GM18861 (cell line): ENCODE data around the gene FRMD1.

Source experiments
- ATAC-seq: cut with Tn5 transposase; IDR thresholded peaks from one replicate; pipeline ENCODE4 v1.9.1; 2021; ENCODE audit not compliant: unreplicated experiment

FRMD1 gene

DNA sequence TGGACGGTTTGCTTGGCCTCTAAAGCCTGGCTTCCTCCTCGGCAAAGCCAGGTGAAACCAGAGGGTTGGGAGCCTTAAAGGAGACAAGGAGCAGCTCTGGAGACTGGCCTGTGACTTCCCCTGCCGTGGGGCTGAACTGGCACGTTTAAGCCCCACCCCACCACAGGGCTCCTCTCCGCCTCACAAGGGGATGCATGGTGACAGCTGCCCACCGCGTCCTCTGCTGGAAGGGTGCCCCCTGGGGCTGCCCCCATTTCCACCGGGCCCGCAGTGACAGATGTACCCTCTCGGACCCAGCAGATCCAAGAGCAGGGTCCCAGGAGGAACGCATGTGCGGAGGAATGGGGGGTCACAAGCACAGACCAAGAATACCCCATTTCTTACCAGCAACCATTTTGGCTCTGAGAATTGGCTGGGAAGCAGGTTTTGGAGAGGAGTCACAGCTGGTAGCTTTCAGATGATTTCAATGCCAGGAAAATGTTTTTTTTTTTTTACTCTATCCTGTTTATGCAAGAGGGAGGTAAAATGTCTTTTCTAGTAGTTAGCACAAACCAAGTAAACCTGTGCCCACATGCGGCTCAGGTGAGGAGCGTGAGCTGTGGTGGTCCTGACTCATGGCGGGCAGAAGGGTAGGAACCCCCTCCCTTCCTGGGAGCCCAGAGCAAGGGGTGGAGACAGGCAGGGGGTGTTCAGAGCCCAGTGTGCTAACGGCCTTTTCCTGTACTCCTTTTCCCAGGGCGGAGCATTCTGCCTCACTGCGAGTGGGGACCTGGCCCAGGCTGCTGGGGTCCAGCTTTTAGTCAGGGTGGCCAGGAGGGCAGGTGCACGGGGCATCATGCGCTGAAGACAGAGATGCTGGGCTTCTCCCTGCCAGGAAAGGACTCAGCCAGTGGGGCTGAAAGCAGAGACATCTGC lies 33.0 kb downstream of the FRMD1 start:
- no peak for ATAC-seq

DNA sequence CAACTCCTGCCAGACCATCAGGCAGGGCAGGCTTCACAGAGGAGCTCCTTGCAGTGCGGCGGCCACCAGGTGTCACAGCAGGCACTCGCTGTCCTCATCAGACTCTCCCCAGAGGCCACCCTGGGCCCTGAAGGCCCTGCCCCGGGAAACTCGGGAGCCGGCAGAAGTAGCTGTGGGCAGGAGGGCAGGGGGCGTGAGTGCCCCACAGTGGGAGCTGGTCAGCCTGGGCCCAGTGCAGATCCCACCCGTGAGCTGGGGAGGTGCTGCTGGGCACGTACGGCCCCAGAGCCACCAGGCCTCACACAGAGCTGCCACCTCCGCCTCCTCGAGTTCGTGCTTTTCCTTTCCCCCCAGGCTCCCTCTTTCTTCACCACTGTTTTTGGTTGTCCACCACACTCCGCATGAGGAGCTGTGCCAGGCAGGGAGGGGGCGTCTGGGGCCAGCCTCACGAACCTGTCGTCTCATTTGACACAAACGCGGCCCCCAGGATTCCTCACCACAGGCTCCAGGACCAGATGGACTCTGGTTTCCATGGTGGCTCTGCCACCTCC lies 33.8 kb downstream of the FRMD1 start:
- ATAC-seq: no peak

DNA sequence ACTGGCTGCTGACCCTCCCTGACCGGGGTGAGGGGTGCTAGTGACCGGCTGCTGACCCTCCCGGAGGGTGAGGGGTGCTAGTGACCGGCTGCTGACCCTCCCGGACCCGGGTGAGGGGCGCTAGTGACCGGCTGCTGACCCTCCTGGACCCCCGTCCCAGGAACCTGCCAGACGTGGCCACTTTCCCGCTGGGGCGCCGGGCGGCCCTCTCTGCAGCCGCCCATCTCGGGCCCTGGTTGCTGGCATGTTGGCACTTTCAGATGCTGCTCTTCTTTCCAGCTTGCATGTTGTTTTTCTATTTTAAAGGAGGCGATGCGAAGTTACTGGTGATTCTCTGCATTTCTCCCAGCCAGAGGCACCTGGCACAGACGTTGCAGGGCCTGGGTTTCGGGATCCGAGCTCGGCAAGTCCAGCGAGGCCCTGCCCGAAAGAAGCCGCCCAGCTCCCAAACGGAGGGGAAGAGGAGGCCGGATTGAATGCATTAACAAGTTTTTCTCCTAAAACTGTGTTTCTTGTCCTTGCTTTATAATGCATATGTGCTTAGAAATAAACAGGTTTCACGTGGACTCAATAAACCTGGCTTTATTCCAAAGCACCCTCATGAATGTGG lies 34.4 kb downstream of the FRMD1 start:
- ATAC-seq: no peak

DNA sequence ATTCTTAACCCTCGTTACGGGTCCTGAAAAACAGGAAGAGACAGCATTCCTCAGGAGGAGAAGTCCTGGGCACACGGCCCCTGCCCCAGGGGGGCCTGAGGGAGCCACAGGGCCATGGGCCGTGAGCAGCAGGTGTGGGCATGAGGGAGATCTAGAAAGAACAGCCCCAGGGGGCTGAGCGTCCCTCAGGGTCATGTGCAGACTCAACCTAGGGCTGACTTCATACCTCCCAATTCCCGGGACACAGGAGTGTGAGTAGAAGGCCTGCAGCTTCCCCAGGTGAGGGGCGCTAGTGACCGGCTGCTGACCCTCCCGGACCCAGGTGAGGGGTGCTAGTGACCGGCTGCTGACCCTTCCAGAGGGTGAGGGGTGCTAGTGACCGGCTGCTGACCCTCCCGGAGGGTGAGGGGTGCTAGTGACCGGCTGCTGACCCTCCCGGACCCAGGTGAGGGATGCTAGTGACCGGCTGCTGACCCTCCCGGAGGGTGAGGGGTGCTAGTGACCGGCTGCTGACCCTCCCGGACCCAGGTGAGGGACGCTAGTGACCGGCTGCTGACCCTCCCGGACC lies 35.1 kb downstream of the FRMD1 start:
- ATAC-seq: no peak

DNA sequence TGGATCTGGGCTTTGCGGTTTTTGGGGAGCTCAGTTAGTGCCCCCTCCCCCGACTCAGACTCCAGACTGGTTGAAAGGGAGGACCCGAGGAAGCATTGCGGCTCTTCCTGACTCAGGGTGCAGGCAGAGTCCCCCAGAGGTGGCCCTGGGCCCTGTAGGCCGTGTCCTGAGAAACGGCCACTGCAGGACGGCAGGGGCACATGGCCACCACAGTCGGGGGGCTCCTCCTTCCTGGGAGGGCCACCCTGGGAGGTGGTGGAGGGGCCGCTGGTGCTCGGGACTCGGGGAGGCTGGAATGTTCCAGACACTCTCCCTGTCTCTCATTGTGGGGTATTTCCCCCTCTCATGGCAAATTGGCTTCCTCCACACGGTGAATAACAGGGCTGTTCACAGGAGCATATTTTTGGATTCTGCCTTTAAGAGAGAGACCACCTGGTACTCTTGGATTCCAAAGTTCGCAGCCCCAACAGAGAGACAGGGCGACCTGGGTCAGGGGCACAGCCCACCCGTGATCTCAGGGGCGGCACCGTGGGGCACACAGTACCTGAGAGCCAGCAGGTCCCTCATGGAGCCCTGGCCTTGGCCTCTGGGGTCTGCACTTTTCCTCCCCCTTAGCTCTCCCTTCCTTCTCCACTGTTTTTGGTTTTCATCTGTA lies 35.7 kb downstream of the FRMD1 start:
- ATAC-seq: no peak

DNA sequence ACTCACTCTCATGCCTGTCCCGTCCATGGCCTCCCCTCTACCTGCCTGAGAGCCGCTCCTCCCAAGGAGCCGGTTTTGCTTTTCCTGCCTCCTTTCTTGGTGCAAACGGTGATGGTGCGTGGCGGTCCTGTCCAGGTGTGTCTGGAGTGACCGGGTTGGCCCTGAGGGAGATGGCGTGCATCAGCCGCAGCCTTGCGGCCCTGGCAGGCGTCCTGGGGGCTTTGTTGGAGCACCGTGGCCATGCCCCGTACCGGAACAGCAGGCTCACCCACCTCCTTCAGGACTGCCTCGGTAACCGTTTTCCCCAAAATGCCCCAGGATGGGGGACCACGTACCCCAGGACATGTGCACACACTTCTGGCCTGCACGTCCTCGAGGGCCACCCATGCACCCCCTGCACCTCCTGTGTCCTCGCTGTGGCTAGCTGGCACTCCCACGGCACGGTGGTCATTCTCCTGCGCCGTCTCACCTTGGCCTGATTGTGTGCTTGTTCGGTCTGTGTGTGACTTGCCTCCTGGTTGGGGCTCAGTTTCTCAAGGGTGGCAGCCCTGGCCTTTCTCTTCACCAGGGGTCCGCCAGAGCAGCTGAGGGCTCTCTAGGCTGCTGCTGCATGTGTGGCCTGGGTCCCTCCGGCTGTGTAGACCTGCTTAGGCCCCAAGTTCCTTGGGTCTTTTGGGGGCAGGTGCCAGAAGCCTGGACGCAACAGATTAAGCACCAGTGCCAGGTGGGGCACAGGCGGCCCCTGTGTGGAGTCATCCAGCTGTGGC lies 36.4 kb downstream of the FRMD1 start:
- ATAC-seq: no peak

DNA sequence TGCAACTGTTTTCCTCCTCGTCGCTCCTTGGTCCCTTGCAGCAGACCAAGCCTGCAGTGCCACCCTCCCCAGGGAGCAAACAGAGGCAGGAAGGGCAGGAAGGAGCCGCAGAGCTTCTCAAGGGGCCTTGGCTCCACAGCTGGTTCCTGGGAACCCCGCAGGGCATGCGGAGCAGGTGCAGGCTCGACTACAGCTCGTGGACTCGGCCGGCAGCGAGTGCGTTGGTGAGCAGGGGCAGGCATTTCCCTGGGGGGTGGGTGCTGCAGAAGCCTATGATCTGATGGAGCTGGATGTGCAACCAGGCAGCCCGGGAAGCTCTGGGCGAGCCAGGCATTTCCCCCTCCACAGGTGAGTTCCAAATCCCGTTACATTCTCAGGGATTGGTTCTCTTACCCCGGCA lies 37.1 kb downstream of the FRMD1 start:
- no peak for ATAC-seq

DNA sequence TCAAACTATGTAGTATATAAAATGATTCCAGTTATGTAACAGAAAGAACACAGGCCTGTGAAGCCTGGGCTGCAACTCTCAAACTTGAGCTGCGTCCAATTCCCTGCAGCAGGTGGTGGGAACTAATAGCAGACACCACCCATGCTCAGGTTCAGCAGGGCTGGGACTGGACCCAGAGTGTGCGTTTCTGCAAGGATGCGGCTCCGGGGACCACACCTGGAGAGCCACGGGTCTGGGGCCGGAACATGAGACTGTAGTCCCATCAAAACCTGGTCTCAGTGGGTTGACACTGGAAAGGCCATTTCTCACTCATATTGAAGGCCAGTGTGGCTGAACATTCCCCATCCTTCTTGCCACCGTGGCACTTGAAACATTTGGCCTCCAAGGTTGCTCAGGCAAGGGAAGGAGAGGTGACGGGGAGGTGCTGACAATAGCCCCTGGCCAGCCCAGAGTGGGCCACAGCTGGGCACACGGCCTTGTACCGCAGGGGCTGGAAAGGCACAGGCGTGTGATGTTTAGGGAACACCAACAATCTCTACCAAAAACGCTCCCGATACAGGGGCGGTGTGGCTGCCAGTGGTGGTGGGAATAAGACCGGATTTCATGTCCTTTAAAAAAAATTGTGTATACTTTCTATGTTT lies 38.0 kb downstream of the FRMD1 start:
- ATAC-seq: no peak

DNA sequence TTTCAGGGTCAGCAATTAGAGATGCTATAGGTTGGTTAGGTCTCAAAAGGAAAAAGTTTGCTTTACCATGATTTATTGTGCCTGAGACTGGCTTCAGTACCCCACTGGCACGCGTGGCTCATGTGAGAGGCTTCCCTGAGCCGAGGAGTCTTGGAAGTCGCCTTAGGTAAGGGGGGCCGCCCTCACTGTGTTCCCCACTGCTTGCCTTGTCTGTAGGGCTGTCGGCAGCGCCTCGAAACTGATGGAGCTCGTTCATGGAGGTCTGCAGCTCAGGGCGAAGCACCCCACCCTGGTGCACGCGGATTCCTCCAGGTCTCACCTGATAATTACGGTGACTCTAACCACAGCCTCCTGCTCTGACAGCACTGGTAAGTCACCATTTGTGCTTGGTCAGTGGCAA lies 39.2 kb downstream of the FRMD1 start:
- no peak for ATAC-seq

DNA sequence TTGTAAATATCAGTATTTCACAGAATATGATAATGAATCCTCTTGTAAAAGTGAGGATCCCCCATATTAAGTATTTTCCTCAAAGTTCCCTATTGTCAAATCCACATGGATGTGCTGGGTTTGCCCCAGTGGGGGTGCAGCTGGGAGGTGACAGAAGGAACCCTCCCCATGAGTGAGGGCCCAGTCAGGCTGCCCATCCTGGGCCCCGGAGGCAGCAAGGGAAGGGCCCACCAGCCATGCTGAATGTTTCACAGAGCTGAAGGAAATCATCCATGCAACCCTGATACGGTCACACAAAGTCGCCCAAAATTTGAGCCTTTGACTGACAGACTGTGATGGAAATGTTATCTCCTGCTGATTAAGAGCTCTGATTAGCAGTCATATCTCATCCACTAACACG lies 39.7 kb downstream of the FRMD1 start:
- ATAC-seq: no peak

DNA sequence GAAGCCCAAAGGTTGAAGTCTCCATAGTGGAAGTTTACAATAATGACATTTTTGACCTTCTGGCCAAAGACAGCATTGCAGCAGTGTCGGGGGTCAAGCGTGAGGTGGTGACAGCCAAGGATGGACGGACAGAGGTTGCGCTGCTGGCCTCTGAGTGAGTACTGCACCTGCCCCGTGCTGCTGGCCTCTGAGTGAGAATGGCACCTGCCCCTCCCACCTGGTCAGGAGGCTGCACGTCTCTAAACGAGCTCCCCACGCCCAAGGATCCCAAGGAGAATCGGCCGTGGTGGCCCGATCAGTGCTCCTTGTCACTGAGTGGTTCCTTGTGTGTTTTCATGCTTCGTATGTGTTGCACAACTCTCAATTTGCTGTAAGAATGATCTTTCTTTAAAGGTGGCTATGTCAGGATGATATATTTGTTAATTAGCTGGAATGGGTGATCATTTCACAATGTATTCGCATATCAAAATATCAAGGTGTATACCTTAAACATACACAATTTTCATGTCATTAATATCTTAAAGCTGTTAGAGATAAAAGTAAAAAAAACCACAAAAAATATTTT lies 40.4 kb downstream of the FRMD1 start:
- no peak for ATAC-seq

DNA sequence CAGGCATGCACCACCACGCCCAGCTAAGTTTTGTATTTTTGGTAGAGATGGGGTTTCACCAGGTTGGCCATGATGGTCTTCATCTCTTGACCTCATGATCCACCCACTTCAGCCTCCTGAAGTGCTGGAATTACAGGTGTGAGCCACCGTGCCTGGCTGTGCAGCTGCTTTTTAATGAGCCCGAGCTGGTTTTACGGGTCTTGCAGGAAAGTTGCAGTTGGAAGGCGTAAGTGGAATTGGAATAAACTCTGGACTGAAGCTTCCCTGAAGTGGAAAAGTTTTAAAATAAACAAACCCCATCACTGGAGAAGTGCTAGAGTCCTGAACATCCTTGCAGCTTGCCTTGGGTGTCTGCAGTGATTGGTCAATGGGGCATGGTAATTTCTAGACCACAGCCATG lies 41.2 kb downstream of the FRMD1 start:
- no peak for ATAC-seq

DNA sequence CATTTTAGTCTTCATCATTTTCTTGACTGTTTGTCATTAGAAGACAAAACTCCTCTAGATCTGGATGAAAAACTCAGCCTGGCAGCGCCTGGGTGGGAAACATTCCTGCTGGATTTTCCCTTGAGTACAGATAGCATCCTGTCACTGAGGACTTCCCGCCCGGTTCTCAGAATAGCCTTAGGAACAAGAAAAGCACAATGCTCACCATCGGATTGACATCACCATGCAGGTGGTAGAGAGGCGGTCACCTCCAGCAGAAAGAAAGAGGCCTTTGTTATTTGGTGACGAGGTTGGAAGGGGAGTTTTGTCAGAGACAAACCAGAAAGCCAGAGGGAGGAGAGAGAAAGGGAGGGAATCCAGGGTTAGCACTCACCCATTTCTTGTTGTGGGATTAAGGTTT lies 41.8 kb downstream of the FRMD1 start:
- ATAC-seq: no peak

DNA sequence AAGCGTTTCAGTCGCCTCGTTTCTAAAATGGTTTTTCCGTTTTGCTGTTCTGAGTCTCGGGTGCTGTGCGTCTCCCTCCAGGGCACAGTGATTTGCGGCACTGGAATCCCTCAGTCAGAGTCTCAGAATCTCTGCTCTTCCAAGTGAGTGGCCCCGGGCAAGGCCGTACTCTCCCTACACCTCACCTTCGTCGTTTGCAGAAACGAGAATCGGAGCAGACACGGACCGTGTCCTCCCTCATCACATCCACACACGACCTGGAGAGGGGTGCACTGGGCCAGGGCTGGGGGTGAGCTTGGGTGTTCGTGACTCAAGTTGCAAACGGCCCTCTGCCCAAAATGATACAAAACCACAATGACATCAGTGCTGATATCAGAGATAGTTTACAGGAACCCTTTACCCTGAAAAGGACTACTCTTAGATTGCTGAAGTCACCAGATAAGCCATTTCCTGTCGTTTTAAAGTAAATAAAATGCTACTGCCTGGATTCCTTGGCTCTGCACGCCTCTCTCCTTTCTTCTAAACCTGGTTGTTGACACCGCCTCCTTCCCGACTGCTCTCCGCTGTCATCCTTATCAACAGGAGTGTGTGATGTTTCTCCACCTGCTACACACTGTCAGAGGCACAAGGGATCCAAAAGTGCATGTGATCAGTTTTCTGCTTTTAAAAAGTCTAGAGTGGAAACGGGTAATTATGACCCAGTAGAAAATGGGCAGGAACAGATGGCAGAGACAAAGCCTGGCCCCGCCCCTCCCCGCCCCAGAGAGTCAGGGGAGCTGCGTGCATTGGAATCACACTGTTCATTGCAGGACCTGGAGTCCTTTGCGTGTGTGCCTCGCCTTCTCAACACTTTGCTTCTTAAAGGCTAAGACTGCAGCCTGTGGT lies 43.1 kb downstream of the FRMD1 start:
- ATAC-seq: no peak

DNA sequence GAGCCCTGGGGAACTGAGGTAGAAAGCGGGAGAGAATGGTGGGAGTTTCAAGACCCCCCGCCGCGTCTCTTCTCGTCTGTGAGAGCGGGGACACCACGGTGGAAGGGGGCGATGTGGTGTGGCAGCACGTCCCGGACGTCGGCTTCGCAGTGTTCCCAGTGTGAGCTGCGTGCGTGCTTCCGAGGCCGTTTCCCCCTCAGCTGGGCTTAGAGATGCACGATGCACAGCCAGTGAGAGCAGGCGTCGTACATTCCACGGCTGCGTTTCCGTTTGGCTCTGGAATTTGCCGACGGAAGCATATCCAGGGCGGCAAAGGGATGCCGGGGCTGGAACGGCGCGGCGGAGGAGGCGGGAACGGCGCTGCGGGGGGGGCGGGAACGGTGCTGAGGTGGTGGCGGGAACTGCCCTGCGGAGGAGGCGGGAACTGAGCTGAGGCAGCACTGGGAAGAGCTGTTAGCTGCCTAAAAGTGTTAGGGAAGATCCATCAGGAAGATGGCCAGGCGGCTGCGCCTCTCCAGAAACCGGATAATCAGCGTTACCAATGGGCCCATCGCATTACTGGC lies 43.8 kb downstream of the FRMD1 start:
- no peak for ATAC-seq

DNA sequence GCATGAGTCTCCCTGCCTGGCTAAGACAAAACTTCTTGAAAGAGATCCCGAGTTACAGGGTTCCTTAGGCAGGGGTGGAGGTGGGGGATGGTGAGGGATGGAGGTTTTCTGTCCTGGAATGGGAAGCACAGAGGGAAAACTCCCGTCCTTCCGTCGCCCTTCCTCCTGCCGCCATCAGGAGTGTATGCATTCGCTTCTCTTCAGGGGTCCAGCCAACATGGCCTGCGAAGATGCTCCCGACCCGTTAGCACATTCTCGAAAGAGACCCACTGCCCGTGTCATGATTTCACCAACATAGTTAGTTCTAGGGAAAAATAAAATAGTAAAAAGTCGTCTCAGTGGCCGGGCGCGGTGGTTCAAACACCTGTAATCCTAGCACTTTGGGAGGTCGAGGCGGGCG lies 44.5 kb downstream of the FRMD1 start:
- no peak for ATAC-seq

DNA sequence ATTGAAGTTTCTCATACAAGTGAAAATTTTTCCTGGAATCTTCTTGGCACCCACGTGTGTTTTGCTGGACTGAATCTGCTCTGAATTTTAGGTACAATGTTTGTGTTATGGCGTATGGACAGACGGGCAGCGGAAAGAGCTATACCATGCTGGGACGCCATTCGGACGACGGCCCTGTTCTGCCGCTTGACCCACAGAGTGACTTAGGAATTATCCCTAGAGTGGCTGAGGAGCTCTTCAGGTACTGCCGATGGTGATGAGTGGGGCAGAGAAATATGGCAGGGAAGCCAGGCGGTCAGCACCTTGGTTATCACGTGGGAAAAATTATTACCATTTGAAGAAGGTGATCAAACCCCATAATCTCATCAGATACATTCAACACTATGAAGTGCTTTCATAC lies 45.2 kb downstream of the FRMD1 start:
- no peak for ATAC-seq

DNA sequence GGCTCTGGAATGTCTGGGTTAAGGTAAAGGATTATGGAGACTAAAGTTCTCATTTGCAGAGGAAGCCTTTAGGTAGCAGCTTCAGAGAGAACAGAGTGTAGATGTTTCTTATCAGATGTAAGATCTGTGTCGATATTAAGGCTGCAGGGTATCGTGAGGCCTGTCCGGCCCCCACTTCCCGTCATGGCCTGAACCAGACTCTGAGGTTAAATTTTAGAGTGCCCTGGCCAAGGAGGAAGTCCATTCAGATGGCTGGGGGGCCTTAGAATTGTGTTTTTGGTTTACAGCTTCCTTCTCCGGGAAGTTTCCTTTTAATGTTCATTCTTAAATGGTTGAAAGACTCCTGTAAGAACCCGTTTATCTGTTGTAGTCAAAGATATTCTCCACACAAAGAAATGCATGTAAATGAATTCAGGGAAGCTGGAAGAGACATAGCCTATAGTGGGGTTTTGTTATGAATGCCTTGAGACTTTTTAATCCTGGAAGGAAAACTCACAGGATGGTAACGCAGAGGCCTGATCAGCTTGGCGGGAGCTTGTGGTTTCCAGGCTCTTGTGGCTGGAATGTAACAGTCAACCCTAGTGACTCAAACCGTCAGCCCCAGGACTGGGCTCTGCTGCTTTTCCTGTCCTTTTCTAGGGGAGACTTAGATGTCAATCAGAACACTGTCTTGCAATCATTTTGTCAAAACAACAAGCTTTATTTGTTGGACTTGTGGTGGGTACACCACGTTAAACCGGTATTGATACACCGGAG lies 46.8 kb downstream of the FRMD1 start:
- ATAC-seq: no peak
